Endothelial cell of umbilical vein (primary cell): Measurements from ENCODE around the gene AXDND1. TPM values are rescaled to one million over a fixed set of nuclear protein-coding genes. Genes with fewer than 3 reads are reported as not detected.

Experiments
- BruUV-seq: library from RNA; stranded (reverse); fragments of 400-500 nt; replicated peaks from 2 replicates; lab custom pipeline; 2021; lab: Mats Ljungman, UMichigan
- CTCF ChIA-PET: fragments of 300-600, 350-600 bp; sonication (Branson Sonifier 250); formaldehyde crosslinking; loops from one replicate; lab custom pipeline; 2021; ENCODE audit warnings: antibody characterized with exemption, inconsistent platforms; lab: Charles Lee
- POLR2A ChIA-PET: fragments of 300-600, 350-600 bp; sonication (Branson Sonifier 250); formaldehyde crosslinking; loops from one replicate; lab custom pipeline; 2021; ENCODE audit warnings: antibody characterized with exemption, inconsistent platforms; lab: Charles Lee
- DNase-seq: peaks from one replicate; pipeline ENCODE4 v3.0.0-alpha.2; 2011; ENCODE audit warnings: low read depth, low spot score
- FAIRE-seq: peaks from 2 replicates; lab custom pipeline; 2011; peaks lifted over from hg19 to GRCh38; lab: Jason Lieb, UNC
- H2AFZ ChIP-seq: 2 replicates; pipeline ENCODE4 v1.6.0; 2012; ENCODE audit warnings: low read depth, low read length, control low read depth, inconsistent platforms
- H3K27ac ChIP-seq: 2 replicates; pipeline ENCODE4 v1.5.1; 2011; ENCODE audit warnings: low read depth, mild to moderate bottlenecking, control low read depth, low read length, moderate library complexity; ENCODE audit not compliant: insufficient read depth
- H3K27me3 ChIP-seq, 2 experiments: 2 replicates each; pipeline versions ENCODE4 v1.6.0 to v1.6.1; 2011; ENCODE audit warnings: low read length in 2 of 2, mixed read lengths in 1 of 2; ENCODE audit not compliant: control insufficient read depth in 2 of 2, insufficient read depth in 2 of 2
- H3K36me3 ChIP-seq, 2 experiments: 2 replicates in 1 of 2; 3 replicates in 1 of 2; pipeline ENCODE4 v1.5.1; 2011; ENCODE audit warnings: low read length in 2 of 2, mild to moderate bottlenecking in 1 of 2, moderate library complexity in 1 of 2; ENCODE audit not compliant: control insufficient read depth in 2 of 2, insufficient read depth in 2 of 2; ENCODE audit errors: extremely low read depth in 1 of 2
- H3K4me1 ChIP-seq: 3 replicates; pipeline ENCODE4 v1.5.1; 2011; ENCODE audit warnings: mild to moderate bottlenecking, low read length; ENCODE audit not compliant: control insufficient read depth, insufficient read depth; ENCODE audit errors: extremely low read depth
- H3K4me2 ChIP-seq: 2 replicates; pipeline ENCODE4 v1.6.1; 2011; ENCODE audit warnings: low read length, control low read depth, mixed read lengths; ENCODE audit not compliant: insufficient read depth
- H3K4me3 ChIP-seq, 3 experiments: fragments of 200-600 bp in 1 of 3; sonication (generic), shearing (Covaris generic) in 1 of 3; replicated peaks in 1 of 3; 2 replicates each; pipeline ENCODE4 v1.5.1; 2011 to 2016; ENCODE audit warnings: control low read depth in 3 of 3, low read length in 3 of 3, mild to moderate bottlenecking in 2 of 3, inconsistent platforms in 1 of 3, low read depth in 1 of 3, moderate library complexity in 1 of 3; ENCODE audit not compliant: insufficient read depth in 1 of 3
- H3K79me2 ChIP-seq: 2 replicates; pipeline ENCODE4 v1.6.0; 2012; ENCODE audit warnings: low read length, inconsistent platforms; ENCODE audit not compliant: control insufficient read depth, insufficient read depth
- H3K9ac ChIP-seq: replicated peaks from 2 replicates; pipeline ENCODE3; 2011; ENCODE audit warnings: low read length, control low read depth; ENCODE audit not compliant: insufficient read depth; ENCODE audit errors: extremely low read depth
- H3K9me1 ChIP-seq: replicated peaks from 3 replicates; pipeline ENCODE4 v1.6.0; 2011; ENCODE audit warnings: mild to moderate bottlenecking, low read length; ENCODE audit not compliant: control insufficient read depth, insufficient read depth; ENCODE audit errors: extremely low read depth
- H3K9me3 ChIP-seq: replicated peaks from 2 replicates; pipeline ENCODE4 v1.5.1; 2012; ENCODE audit warnings: low read length, inconsistent platforms; ENCODE audit not compliant: control insufficient read depth, insufficient read depth
- H4K20me1 ChIP-seq: replicated peaks from 2 replicates; pipeline ENCODE3; 2011; ENCODE audit warnings: mild to moderate bottlenecking, low read length; ENCODE audit not compliant: control insufficient read depth, insufficient read depth; ENCODE audit errors: extremely low read depth
- EZH2 ChIP-seq: IDR thresholded peaks from 2 replicates; pipeline ENCODE4 v1.6.1; 2012; ENCODE audit warnings: borderline replicate concordance, low read depth, mild to moderate bottlenecking, moderate library complexity, low read length, inconsistent platforms; ENCODE audit not compliant: severe bottlenecking
- FOS ChIP-seq: IDR thresholded peaks from 2 replicates; pipeline ENCODE4 v1.6.1; 2011; ENCODE audit warnings: mild to moderate bottlenecking, low read length, moderate library complexity, borderline replicate concordance; ENCODE audit not compliant: insufficient read depth
- GATA2 ChIP-seq: IDR thresholded peaks from 2 replicates; pipeline ENCODE4 v1.7.0; 2011; ENCODE audit warnings: low read depth, mild to moderate bottlenecking, moderate library complexity, mixed read lengths, low read length; ENCODE audit not compliant: insufficient read length, insufficient read depth
- JUN ChIP-seq: IDR thresholded peaks from 2 replicates; pipeline ENCODE4 v1.6.1; 2011; ENCODE audit warnings: borderline replicate concordance, low read depth; ENCODE audit not compliant: insufficient read length, insufficient read depth
- MYC ChIP-seq: IDR thresholded peaks from one replicate; pipeline ENCODE4 v1.6.1; 2011; ENCODE audit warnings: mild to moderate bottlenecking, low read depth, low read length
- POLR2A ChIP-seq: IDR thresholded peaks from 2 replicates; pipeline ENCODE4 v1.6.1; 2012; ENCODE audit warnings: low read depth, mild to moderate bottlenecking, control low read depth, low read length
- POLR2AphosphoS5 ChIP-seq: IDR thresholded peaks from 2 replicates; pipeline ENCODE4 v1.6.1; 2012; ENCODE audit warnings: low read depth, mild to moderate bottlenecking, control low read depth, low read length, moderate library complexity; ENCODE audit not compliant: insufficient read depth
- dilution Hi-C: fragments of 300-500 bp; cut with MboI; formaldehyde crosslinking; loops from one replicate; pipeline ENCODE4 v1.15.0; 2019; ENCODE audit warnings: low sequenced_read_pairs; ENCODE audit not compliant: extremely low pct_ligation_motif_present
- intact Hi-C: fragments of 100-400 bp; cut with micrococcal nuclease; formaldehyde crosslinking; loops from one replicate; pipeline ENCODE4 v1.10.0; 2022
- polyA plus RNA-seq, 4 experiments: library from polyadenylated mRNA; depleted of rRNA in 3 of 4; stranded (reverse) in 3 of 4; unstranded in 1 of 4; fragments of >200 nt; gene quantifications; 2 replicates each; pipeline versions ENCODE4 v1.2.1 to v1.2.3, GENCODE V29; 2011 to 2012; ENCODE audit warnings: missing spikeins in 1 of 4
- total RNA-seq: library from RNA; stranded (reverse); gene quantifications from 2 replicates; pipeline ENCODE4 v1.2.3, GENCODE V29; 2021
- TF ChIP-seq, protein P1 (sequence below), 2 donors: IDR thresholded peaks; 1 replicate in 1 of 2; 2 replicates in 1 of 2; pipeline ENCODE4 v1.5.1; 2011; ENCODE audit warnings: low read length in 2 of 2, mild to moderate bottlenecking in 2 of 2, moderate library complexity in 2 of 2, control low read depth in 1 of 2, inconsistent platforms in 1 of 2, low read depth in 1 of 2; ENCODE audit not compliant: insufficient read depth in 1 of 2; ENCODE audit errors: extremely low read depth in 1 of 2
- TF ChIP-seq, protein P2 (sequence below): IDR thresholded peaks from 2 replicates; pipeline ENCODE4 v1.6.1; 2011; ENCODE audit not compliant: insufficient read depth, insufficient read length

Gene AXDND1
- total and polyA plus RNA-seq, 2 donors (not counting 3 experiments of a cell fraction or from before 2014, with no cell fraction given) = 0.17 TPM; not detected in 1

DNA sequence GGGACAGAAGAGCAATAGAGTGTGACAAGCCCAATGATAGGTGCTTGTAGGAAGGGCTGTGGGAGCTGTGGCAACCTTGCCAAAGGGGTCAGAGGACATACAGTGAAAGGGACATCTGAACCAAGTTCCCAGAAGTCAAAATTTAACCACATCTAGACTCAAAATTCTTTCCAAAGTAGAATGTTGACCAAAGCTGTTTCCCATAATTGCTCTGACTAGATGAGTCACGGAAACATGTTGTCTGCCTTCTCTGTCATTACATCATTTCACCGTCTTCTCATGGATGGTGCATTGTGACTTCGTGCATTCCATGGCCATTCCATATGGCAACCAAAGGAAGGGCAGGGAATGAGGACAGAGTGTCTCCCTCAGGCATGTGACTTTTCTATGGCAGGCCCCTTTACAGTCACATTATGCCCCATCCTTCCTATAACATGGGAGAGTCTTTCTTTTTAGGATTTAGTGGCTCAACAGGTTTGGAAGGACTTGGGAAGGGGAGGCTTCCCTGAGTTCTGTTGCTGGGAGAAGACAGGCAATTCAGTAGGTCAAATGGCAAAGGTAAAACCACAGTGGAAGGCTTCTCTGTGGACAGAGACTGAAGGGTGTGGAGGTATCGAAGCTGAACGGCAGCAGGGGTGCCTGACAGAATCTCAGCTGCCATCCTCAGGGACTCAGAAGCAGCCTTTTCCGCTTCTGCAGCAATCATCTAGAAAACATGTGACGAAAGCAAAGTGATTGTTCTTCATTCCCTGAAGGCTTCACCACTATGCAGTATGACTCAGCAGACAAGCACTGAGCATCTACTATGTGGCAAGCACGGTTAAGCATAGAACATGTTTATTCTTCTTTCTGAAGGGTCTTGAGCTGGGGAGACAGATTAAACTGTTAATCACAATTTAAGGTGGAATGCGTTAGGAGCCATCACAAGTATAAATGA lies 185.2 kb downstream of the AXDND1 start:
- dilution Hi-C loops = no loop called here
- CTCF ChIA-PET = no interaction called here

DNA sequence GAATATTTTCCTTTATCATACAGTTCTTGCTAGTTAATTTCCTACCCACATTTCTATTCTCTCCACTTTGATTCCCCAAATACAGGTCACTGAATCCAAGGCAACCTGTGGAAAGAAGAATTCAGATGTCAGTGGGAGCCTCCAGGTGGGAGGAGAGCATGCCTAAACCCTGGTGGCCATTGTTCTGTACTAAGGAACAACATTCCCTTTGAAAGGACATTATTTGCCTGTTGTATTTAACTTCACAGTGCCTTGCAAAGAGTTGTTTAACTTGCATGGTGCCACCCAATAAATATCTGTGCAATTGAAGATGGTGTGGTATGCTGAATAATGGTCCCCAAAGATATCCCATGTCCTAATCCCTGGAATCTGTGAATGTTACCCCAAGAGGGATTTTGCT lies 188.7 kb downstream of the AXDND1 start:
- no peak for TF ChIP-seq MYC
- TF ChIP-seq, protein P1, sequence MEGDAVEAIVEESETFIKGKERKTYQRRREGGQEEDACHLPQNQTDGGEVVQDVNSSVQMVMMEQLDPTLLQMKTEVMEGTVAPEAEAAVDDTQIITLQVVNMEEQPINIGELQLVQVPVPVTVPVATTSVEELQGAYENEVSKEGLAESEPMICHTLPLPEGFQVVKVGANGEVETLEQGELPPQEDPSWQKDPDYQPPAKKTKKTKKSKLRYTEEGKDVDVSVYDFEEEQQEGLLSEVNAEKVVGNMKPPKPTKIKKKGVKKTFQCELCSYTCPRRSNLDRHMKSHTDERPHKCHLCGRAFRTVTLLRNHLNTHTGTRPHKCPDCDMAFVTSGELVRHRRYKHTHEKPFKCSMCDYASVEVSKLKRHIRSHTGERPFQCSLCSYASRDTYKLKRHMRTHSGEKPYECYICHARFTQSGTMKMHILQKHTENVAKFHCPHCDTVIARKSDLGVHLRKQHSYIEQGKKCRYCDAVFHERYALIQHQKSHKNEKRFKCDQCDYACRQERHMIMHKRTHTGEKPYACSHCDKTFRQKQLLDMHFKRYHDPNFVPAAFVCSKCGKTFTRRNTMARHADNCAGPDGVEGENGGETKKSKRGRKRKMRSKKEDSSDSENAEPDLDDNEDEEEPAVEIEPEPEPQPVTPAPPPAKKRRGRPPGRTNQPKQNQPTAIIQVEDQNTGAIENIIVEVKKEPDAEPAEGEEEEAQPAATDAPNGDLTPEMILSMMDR (IDR thresholded peaks at IDR 0.05; ENCODE audit: extremely low read depth in 1 of 2, insufficient read depth in 1 of 2, low read depth in 1 of 2, low read length in 2 of 2) = no peak
- no peak for TF ChIP-seq JUN
- no peak for TF ChIP-seq FOS
- TF ChIP-seq EZH2 = no peak
- no peak for TF ChIP-seq POLR2AphosphoS5
- no peak for TF ChIP-seq GATA2
- TF ChIP-seq POLR2A = no peak
- H3K79me2 ChIP-seq = no peaks in the 10 kb centered on the region
- H3K9ac ChIP-seq = no peak overlapping the region
- intact Hi-C loops (no loop called here), dilution Hi-C loops (no loop called here)
- no peaks in the 10 kb centered on the region for H3K9me3 ChIP-seq
- no peaks in the 10 kb centered on the region for H3K36me3 ChIP-seq
- no peak overlapping the region for H3K27ac ChIP-seq
- H2AFZ ChIP-seq = no peak overlapping the region
- FAIRE-seq (no peak), DNase-seq (no peak)
- no peak overlapping the region for H3K4me2 ChIP-seq
- H4K20me1 ChIP-seq = no peaks in the 10 kb centered on the region
- POLR2A ChIA-PET = no interaction called here
- H3K4me3 ChIP-seq = no peak overlapping the region
- H3K4me1 ChIP-seq = no peaks in the 10 kb centered on the region
- BruUV-seq = no TSS peak
- CTCF ChIA-PET = no interaction called here
- no peaks in the 10 kb centered on the region for H3K27me3 ChIP-seq
- H3K9me1 ChIP-seq = no peaks in the 10 kb centered on the region

More for the DNA sequence above, 185.2 kb downstream of the AXDND1 start:
- no peaks in the 10 kb centered on the region for H3K27me3 ChIP-seq
- H4K20me1 ChIP-seq = no peaks in the 10 kb centered on the region
- no peaks in the 10 kb centered on the region for H3K9me1 ChIP-seq
- FAIRE-seq = no peak
- DNase-seq = no peak
- H3K9me3 ChIP-seq = no peaks in the 10 kb centered on the region
- H3K27ac ChIP-seq = no peak overlapping the region
- H2AFZ ChIP-seq = no peak overlapping the region
- H3K4me3 ChIP-seq = no peak overlapping the region
- TF ChIP-seq, protein P2, sequence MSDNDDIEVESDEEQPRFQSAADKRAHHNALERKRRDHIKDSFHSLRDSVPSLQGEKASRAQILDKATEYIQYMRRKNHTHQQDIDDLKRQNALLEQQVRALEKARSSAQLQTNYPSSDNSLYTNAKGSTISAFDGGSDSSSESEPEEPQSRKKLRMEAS = no peak
- TF ChIP-seq JUN = peak; percentile 12
- TF ChIP-seq GATA2 = no peak
- H3K36me3 ChIP-seq = no peaks in the 10 kb centered on the region
- intact Hi-C loops = no loop called here
- no peak overlapping the region for H3K4me2 ChIP-seq
- BruUV-seq = no TSS peak
- POLR2A ChIA-PET = no interaction called here
- H3K79me2 ChIP-seq = no peaks in the 10 kb centered on the region
- no peak overlapping the region for H3K9ac ChIP-seq
- H3K4me1 ChIP-seq = no peaks in the 10 kb centered on the region
